Measurements from ENCODE around the gene NPRL2. TPM values are rescaled to one million over a fixed set of nuclear protein-coding genes. Genes with fewer than 3 reads are reported as not detected.

The NPRL2 gene
- total RNA-seq, 1 donor from 2014 or later: 27.3 TPM

DNA sequence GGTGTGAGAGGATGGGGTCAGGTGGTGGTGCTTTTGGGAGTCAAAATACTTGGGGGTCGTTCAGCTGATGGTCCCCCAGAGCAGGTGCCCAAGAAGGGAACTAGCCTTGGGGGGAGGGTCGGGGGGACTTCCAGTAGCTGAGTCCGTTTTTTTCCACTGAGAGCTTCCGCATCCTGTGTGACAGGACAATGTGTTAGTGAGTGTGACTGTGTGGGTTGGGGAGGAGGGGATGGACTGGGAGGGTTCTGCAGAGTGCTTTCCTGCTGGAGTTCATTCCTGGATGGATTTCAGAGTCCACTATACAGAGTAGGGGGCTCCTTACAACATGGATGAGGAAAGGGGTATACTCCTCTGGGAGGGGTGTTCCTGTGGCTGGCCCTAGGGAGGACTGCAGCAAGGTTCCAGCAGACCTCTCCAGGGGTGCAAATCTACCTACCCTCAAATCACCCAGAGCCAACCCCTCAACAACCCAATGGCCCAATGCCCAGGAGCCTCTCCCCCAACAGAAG is 27.4 kb downstream of the NPRL2 start:
- no peak overlapping the region for H3K4me3 ChIP-seq (ENCODE audit: low read depth, low read length)
- TF ChIP-seq, protein P1, sequence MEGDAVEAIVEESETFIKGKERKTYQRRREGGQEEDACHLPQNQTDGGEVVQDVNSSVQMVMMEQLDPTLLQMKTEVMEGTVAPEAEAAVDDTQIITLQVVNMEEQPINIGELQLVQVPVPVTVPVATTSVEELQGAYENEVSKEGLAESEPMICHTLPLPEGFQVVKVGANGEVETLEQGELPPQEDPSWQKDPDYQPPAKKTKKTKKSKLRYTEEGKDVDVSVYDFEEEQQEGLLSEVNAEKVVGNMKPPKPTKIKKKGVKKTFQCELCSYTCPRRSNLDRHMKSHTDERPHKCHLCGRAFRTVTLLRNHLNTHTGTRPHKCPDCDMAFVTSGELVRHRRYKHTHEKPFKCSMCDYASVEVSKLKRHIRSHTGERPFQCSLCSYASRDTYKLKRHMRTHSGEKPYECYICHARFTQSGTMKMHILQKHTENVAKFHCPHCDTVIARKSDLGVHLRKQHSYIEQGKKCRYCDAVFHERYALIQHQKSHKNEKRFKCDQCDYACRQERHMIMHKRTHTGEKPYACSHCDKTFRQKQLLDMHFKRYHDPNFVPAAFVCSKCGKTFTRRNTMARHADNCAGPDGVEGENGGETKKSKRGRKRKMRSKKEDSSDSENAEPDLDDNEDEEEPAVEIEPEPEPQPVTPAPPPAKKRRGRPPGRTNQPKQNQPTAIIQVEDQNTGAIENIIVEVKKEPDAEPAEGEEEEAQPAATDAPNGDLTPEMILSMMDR (conservative IDR thresholded peaks at IDR 0.05; ENCODE audit: low read depth, low read length): no peak
- DNase-seq (ENCODE audit: low read depth): no peak

DNA sequence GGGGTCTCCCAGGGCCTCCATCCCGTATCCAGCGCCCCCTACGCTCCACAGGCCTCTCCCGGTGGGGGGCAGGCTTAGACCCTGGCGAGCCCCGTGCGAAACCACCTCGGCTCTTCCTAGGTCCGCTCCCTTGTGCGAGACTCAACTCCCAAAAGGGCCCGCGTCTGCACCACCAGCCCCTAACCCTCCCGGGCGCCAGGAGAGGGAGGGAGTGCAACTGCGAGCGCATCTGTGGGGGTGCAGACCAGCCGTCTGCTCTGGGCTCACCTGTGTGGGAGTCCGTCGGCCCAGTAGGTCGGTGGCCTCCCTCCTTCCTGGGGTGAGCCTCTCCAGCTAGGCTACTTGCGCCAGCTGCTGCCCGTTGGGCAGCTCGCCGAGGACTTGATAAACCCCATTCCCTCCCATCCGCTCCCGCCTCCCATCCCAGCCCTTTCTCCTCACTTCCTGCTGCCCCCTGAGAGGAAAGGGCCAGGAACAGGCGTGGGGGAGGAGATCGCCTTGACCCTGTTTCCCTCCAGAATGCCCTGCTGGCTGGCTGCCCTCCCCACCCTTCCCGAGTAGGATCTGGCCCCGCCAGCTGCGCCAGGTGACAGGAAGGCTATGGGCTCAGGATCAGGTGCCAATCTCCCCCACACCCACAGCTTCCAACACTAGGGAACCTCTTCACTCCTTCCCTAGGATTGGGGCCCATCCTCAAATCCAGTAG is 28.0 kb downstream of the NPRL2 start, which contains the start of gene HYAL2:
Gene HYAL2 (minus strand): TSS at position 360 of the 706 bp plus-strand sequence. CDS start 2,256 bp downstream, outside the sequence.
- TF ChIP-seq, protein P1 (conservative IDR thresholded peaks at IDR 0.05; ENCODE audit: low read depth, low read length): no peak
- H3K4me3 ChIP-seq (ENCODE audit: low read depth, low read length): peak within 1 kb of the TSS; percentile 89
- DNase-seq (ENCODE audit: low read depth): no peak

DNA sequence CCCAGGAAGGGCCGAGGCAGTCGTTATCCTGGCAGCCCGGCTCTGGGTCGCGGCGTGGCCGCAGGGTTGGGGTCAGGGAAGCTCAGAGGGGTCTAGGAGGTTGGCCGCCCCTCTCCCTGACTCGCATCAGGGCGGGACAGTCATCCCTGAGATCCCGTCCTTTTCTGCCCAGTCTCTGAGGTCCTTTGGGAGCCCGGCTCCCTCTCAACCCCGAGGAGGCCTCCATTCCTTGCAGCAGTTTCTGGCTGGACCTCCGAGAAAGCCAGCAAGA is 28.5 kb downstream of the NPRL2 start:
- TF ChIP-seq, protein P1 (conservative IDR thresholded peaks at IDR 0.05; ENCODE audit: low read depth, low read length): no peak
- DNase-seq (ENCODE audit: low read depth): no peak
- H3K4me3 ChIP-seq (ENCODE audit: low read depth, low read length): peak overlapping the region; percentile 89

DNA sequence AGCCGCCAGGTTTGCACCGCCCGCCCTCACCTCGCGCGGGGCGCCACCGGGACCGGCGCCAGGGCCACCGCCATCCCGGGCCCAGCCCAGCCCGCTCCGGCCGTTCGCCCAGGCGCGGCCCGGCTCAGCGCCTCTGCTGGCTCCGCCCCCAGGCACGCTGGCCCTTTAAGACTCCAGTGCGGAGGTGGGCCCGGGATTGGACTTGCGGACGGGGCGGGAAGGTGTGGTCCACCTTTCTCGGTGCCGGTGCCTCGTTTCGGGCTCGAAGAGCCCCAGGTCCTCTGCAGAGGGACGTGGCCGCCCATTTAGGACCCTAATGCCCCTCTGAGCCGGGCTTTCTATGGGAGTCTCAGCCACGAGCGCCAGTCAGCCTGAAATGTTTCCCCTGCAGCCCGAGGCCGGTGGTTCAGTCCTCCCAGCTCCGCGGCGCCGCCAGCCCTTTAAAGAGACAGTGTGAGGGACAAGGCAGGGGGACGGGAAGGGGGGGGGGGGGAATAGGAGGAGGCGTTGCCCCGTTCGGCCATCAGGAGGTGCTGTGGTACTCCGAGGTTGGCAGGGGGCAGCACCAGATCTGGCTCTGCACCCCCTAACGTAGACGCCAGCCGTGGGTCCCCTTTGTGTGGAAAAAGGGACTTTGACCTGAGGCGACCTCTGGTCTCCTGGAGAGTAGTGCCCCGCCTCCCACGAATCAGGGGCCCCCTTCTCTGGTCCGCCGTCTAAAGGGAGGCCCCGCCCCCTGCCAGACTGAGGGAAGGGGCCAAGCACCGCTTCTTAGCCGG is 29.1 kb downstream of the NPRL2 start:
- DNase-seq (ENCODE audit: low read depth): no peak
- TF ChIP-seq, protein P1 (conservative IDR thresholded peaks at IDR 0.05; ENCODE audit: low read depth, low read length): peak; percentile 57
- peak overlapping the region; percentile 89 for H3K4me3 ChIP-seq (ENCODE audit: low read depth, low read length)

DNA sequence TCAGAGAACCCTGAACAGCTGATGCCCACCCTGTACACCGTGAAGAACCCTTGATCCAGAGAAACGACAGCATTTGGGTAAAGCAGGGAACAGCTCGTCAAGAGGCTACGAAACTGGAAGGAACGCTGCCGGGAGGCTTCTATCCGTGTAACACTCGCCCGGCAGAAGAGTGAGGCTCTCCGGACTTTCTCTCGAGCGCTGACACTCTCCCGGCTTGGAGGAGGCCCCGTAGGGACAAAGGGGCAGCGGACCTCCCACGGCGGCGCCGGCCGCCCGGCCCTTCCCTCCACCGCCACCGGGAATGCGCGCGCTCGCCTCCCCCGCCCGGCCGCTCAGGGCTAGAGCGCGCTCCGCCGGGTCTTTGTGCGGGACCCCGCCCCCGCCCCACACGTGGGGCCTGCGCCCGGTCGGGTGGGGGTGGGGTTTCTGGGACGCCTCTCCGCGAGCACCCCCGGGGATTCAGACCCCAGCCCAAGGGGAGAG is 29.7 kb downstream of the NPRL2 start:
- peak overlapping the region; percentile 89 for H3K4me3 ChIP-seq (ENCODE audit: low read depth, low read length)
- TF ChIP-seq, protein P1 (conservative IDR thresholded peaks at IDR 0.05; ENCODE audit: low read depth, low read length): no peak
- DNase-seq (ENCODE audit: low read depth): no peak

DNA sequence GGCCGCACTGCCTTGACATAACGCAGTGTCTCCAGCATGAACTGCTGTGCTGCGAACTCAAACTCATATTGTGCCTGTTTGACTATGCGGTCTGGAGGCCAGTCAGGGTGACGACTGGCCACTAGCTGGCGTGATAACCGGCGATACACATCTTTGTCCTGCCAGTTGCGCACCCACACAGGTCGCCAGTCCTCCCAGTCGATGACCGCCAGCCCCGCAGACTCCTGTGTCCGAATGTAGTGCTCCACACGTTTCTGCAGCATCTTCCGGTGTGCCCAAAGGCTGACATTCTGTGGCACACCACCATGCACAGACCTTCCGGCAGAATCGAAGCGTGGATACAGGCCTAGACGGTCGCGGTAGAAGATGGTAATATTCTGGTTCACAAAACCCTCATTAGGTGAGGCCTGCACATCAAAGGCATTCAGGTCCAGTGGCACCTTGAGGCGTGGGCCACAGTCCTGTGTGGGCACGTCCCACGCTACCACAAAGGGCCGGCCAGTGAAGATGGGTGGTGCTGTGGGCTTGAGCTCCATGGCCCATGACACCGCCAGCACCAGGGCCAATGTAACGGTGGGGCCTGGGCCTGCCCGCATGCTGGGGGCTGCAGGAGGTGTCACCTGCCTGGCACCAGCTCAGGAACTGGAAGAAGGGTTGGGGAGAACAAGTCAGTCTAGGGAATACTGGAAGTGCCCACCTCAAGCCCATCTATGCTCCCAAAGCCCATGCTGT is 30.5 kb downstream of the NPRL2 start:
- DNase-seq (ENCODE audit: low read depth): no peak
- H3K4me3 ChIP-seq (ENCODE audit: low read depth, low read length): peak overlapping the region; percentile 89
- TF ChIP-seq, protein P1 (conservative IDR thresholded peaks at IDR 0.05; ENCODE audit: low read depth, low read length): no peak
